ENCODE data around the gene GIT1.

GIT1 gene

DNA sequence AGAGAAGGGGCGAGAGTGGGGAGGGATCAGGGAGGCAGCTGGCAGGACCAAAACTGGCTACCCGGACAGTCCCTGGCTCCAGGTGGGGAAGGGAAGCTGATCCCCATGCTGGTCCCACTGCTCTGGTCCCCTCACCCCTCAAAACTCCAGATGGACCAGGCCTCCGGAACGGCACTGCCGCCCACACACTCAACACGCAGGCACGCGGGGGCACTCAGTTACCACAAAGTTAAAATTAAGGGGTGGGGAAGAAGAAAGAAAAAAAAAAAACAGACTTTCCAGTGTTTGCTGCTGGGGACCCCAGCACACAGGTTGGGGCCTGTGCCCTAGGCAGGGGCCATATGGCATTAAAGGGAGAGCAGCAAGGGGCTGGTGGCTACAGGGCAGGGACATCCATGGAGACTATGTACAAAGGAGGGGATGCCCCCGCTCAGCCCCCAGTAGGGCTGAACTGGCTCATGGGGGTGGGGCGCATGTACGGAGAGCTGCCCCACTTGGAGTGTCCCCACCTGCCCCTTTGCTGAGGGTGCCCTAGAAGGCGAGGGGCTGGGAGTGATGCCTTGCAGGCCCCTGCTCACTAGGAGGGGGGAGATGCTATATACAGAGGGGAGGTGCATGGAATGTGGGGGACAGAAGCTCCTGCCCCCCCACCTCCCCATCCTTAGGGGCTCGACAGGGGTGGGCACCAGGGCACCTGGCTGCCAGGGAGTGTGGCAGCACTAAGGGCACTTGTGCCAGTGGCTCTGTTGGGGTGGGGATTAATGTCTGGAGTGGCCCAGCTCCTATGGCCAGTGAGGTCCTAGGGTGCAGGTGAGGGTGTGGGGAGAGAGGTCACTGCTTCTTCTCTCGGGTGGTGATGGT lies 15.3 kb downstream of the GIT1 start:
- TF ChIP-seq, protein P1, sequence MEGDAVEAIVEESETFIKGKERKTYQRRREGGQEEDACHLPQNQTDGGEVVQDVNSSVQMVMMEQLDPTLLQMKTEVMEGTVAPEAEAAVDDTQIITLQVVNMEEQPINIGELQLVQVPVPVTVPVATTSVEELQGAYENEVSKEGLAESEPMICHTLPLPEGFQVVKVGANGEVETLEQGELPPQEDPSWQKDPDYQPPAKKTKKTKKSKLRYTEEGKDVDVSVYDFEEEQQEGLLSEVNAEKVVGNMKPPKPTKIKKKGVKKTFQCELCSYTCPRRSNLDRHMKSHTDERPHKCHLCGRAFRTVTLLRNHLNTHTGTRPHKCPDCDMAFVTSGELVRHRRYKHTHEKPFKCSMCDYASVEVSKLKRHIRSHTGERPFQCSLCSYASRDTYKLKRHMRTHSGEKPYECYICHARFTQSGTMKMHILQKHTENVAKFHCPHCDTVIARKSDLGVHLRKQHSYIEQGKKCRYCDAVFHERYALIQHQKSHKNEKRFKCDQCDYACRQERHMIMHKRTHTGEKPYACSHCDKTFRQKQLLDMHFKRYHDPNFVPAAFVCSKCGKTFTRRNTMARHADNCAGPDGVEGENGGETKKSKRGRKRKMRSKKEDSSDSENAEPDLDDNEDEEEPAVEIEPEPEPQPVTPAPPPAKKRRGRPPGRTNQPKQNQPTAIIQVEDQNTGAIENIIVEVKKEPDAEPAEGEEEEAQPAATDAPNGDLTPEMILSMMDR (conservative IDR thresholded peaks at IDR 0.05; ENCODE audit: low read depth, low read length), result no peak
- no peak overlapping the region for H3K4me3 ChIP-seq (ENCODE audit: low read length)
- DNase-seq (ENCODE audit: low read depth), result no peak

DNA sequence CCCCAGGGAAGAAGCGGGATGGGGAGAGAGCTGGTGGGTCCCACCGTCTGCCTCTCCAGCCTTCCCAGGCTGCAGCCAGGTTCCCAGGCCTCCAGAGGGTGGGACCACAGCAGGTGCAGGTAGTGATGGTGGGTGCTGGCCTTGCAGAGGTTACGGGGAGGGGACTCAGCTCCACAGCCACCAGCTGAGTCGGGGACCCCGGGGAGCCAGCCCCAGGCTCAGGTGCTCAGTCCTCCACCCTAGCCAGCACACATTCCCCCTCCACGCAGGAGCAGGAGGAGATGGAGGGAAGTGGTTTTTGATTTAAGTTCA lies 15.9 kb downstream of the GIT1 start:
- no peak for DNase-seq (ENCODE audit: low read depth)
- no peak overlapping the region for H3K4me3 ChIP-seq (ENCODE audit: low read length)
- TF ChIP-seq, protein P1 (conservative IDR thresholded peaks at IDR 0.05; ENCODE audit: low read depth, low read length), result no peak

DNA sequence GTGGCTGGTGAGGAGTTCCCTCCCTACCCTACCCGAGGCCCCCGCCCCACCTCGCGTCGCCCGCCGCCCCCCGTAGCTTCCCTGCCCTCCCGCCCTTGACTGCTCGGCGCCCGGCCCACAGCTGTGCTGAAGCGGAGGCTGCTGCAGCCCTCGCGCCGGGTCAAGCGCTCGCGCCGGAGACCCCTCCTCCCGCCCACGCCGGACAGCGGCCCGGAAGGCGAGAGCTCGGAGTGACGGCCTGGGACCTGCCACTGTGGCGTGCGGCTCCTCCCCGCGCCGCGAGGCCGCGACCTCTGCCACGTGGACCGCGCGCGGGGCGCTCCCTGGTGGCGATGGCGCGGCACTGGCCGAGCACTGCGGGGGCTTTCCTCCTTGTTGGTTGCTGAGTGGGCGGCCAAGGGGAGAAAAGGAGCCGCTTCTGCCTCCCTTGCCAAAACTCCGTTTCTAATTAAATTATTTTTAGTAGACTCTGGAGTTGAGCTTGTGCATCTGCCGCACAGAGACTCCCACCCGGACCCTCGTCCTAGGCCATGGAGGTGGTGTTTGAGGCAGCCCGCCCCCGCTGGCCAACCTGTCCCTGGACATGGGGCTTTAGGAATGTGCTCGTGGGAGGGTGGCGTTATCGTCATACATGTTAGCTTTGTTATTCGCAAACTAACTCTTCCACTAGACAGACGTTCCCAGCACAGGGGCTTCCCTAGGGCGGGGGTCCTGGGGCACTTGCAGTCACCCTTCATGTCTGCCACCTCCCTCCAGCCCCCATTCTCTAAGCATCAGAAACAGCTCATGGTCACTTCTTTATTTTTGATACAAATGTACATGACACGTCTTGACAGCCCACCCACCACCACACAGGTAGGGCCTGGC lies 16.5 kb downstream of the GIT1 start:
- DNase-seq (ENCODE audit: low read depth), result no peak
- no peak overlapping the region for H3K4me3 ChIP-seq (ENCODE audit: low read length)
- TF ChIP-seq, protein P1 (conservative IDR thresholded peaks at IDR 0.05; ENCODE audit: low read depth, low read length), result peak; percentile 60

DNA sequence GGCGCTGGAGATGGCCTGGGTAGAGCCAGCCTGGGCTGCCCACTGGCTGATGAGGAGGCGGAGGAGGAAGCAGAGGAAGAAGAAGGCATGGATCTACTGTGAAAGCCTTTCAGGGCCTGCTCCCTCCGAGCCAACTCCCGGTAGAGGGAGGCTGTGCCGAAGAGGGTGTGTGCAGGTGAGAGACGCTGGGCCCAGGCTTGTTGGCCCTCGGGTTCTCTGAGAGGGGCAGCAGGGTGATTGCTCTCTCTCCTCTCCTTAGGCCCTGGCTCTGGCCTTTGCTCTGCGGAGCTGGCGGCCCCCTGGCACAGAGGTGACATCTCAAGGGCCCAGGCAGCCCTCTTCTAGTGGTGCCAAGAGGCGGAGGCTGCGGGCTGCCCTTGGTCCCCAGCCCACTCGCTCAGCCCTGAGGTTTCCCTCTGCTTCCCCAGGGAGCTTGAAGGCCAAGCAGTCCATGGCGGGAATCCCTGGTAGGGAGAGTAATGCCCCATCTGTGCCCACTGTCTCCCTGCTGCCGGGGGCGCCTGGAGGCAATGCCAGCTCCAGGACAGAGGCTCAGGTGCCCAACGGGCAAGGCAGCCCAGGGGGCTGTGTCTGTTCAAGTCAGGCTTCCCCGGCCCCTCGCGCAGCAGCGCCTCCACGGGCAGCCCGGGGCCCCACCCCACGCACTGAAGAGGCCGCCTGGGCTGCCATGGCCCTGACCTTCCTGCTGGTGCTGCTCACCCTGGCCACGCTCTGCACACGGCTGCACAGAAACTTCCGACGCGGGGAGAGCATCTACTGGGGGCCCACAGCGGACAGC lies 17.4 kb downstream of the GIT1 start:
- no peak for DNase-seq (ENCODE audit: low read depth)
- TF ChIP-seq, protein P1 (conservative IDR thresholded peaks at IDR 0.05; ENCODE audit: low read depth, low read length), result no peak
- H3K4me3 ChIP-seq (ENCODE audit: low read length), result no peak overlapping the region

DNA sequence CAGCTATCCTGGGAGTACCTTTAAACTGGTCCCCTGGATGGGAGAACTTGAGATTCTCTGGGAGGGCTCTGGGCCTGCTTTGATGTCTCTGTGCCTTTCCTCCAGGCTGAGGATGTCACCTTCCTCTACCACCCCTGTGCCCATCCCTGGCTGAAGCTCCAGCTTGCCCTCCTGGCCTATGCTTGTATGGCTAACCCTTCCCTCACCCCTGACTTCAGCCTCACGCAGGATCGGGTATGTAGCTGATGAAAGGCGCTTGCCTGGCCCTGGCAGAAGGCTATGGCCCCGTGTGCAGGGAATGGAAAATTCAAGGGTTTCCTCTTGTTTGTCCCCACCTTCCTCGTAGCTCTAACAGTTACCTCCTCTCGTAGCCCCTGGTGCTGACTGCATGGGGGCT lies 18.0 kb downstream of the GIT1 start:
- TF ChIP-seq, protein P1 (conservative IDR thresholded peaks at IDR 0.05; ENCODE audit: low read depth, low read length), result no peak
- no peak for DNase-seq (ENCODE audit: low read depth)
- no peak overlapping the region for H3K4me3 ChIP-seq (ENCODE audit: low read length)

DNA sequence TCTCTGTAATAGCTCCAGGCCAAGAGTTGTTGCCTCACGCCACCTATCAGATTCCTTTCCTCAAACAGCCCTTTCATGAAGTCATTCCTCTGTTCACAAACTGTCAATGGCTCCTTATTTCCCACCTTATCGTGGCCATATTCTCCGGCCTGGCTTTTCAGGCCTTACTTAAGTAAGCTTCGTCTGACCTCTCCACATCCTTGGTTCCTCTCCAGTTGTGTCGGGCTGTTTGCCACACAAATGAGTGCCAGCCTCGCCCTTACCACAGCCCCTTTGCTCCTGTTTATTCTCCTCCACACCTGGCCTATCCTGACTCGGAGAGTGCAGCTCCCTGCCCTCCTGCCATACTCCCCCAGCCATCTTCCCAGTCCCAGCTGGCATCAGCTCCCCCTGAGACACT lies 18.9 kb downstream of the GIT1 start:
- H3K4me3 ChIP-seq (ENCODE audit: low read length), result no peak overlapping the region
- no peak for DNase-seq (ENCODE audit: low read depth)

More for the DNA sequence above, 18.9 kb downstream of the GIT1 start:
- TF ChIP-seq, protein P1 (conservative IDR thresholded peaks at IDR 0.05; ENCODE audit: low read depth, low read length), result no peak

All from retinal pigment epithelial cell (primary cell).